Thyroid gland (tissue), 4 donors: ENCODE measurements around the gene TCP10L.

Source experiments
- POLR2A ChIP-seq, 2 donors: fragments of 450-650 bp; IDR thresholded peaks; one replicate each; pipeline ENCODE4 v1.6.1; 2017; ENCODE audit warnings: antibody characterized with exemption in 2 of 2, mild to moderate bottlenecking in 2 of 2, moderate library complexity in 1 of 2
- TF ChIP-seq, protein P1 (sequence below), 6 experiments: fragments of 200-600 bp in 3 of 6; fragments of 450-650 bp in 3 of 6; sonication (generic) in 3 of 6; IDR thresholded peaks; one replicate each; pipeline ENCODE4 v1.5.1; 2016 to 2019; ENCODE audit warnings: antibody characterized with exemption in 6 of 6, mild to moderate bottlenecking in 2 of 6, inconsistent platforms in 1 of 6, moderate library complexity in 1 of 6

DNA sequence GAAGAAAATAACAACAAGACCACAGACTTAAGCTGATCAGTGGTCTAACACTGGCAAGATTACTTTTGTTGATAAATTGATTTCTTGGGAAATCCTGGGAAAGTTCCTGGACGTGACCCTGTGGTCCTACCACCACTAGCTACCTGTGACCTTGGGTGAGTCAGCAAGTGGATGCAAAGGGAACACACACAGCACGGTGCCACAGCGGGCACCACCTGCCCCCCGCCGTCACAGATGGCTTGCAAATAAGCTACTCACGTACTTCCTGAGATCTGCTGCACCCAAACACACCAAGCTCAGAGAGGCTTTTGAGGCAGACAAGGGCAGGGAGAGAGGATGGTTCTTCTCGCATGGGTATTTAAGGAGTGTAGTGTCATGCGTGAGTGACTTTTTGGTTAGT is 14.2 kb upstream of the TCP10L start:
- TF ChIP-seq, protein P1, sequence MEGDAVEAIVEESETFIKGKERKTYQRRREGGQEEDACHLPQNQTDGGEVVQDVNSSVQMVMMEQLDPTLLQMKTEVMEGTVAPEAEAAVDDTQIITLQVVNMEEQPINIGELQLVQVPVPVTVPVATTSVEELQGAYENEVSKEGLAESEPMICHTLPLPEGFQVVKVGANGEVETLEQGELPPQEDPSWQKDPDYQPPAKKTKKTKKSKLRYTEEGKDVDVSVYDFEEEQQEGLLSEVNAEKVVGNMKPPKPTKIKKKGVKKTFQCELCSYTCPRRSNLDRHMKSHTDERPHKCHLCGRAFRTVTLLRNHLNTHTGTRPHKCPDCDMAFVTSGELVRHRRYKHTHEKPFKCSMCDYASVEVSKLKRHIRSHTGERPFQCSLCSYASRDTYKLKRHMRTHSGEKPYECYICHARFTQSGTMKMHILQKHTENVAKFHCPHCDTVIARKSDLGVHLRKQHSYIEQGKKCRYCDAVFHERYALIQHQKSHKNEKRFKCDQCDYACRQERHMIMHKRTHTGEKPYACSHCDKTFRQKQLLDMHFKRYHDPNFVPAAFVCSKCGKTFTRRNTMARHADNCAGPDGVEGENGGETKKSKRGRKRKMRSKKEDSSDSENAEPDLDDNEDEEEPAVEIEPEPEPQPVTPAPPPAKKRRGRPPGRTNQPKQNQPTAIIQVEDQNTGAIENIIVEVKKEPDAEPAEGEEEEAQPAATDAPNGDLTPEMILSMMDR (IDR thresholded peaks at IDR 0.05) = no peak
- no peak for TF ChIP-seq POLR2A (IDR thresholded peaks at IDR 0.05)
